Endothelial cell of umbilical vein (primary cell): ENCODE measurements around the gene ITPRIP. TPM values are rescaled to one million over a fixed set of nuclear protein-coding genes. Genes with fewer than 3 reads are reported as not detected.

Source experiments
- BruUV-seq: library from RNA; stranded (reverse); fragments of 400-500 nt; replicated peaks from 2 replicates; lab custom pipeline; 2021; lab: Mats Ljungman, UMichigan
- CTCF ChIA-PET: fragments of 300-600, 350-600 bp; sonication (Branson Sonifier 250); formaldehyde crosslinking; loops from one replicate; lab custom pipeline; 2021; ENCODE audit warnings: antibody characterized with exemption, inconsistent platforms; lab: Charles Lee
- POLR2A ChIA-PET: fragments of 300-600, 350-600 bp; sonication (Branson Sonifier 250); formaldehyde crosslinking; loops from one replicate; lab custom pipeline; 2021; ENCODE audit warnings: antibody characterized with exemption, inconsistent platforms; lab: Charles Lee
- DNase-seq: peaks from one replicate; pipeline ENCODE4 v3.0.0-alpha.2; 2011; ENCODE audit warnings: low read depth, low spot score
- FAIRE-seq: peaks from 2 replicates; lab custom pipeline; 2011; peaks lifted over from hg19 to GRCh38; lab: Jason Lieb, UNC
- H2AFZ ChIP-seq: 2 replicates; pipeline ENCODE4 v1.6.0; 2012; ENCODE audit warnings: low read depth, low read length, control low read depth, inconsistent platforms
- H3K27ac ChIP-seq: 2 replicates; pipeline ENCODE4 v1.5.1; 2011; ENCODE audit warnings: low read depth, mild to moderate bottlenecking, control low read depth, low read length, moderate library complexity; ENCODE audit not compliant: insufficient read depth
- H3K27me3 ChIP-seq, 2 experiments: 2 replicates each; pipeline versions ENCODE4 v1.6.0 to v1.6.1; 2011; ENCODE audit warnings: low read length in 2 of 2, mixed read lengths in 1 of 2; ENCODE audit not compliant: control insufficient read depth in 2 of 2, insufficient read depth in 2 of 2
- H3K36me3 ChIP-seq, 2 experiments: 2 replicates in 1 of 2; 3 replicates in 1 of 2; pipeline ENCODE4 v1.5.1; 2011; ENCODE audit warnings: low read length in 2 of 2, mild to moderate bottlenecking in 1 of 2, moderate library complexity in 1 of 2; ENCODE audit not compliant: control insufficient read depth in 2 of 2, insufficient read depth in 2 of 2; ENCODE audit errors: extremely low read depth in 1 of 2
- H3K4me1 ChIP-seq: 3 replicates; pipeline ENCODE4 v1.5.1; 2011; ENCODE audit warnings: mild to moderate bottlenecking, low read length; ENCODE audit not compliant: control insufficient read depth, insufficient read depth; ENCODE audit errors: extremely low read depth
- H3K4me2 ChIP-seq: 2 replicates; pipeline ENCODE4 v1.6.1; 2011; ENCODE audit warnings: low read length, control low read depth, mixed read lengths; ENCODE audit not compliant: insufficient read depth
- H3K4me3 ChIP-seq, 3 experiments: fragments of 200-600 bp in 1 of 3; sonication (generic), shearing (Covaris generic) in 1 of 3; replicated peaks in 1 of 3; 2 replicates each; pipeline ENCODE4 v1.5.1; 2011 to 2016; ENCODE audit warnings: control low read depth in 3 of 3, low read length in 3 of 3, mild to moderate bottlenecking in 2 of 3, inconsistent platforms in 1 of 3, low read depth in 1 of 3, moderate library complexity in 1 of 3; ENCODE audit not compliant: insufficient read depth in 1 of 3
- H3K79me2 ChIP-seq: 2 replicates; pipeline ENCODE4 v1.6.0; 2012; ENCODE audit warnings: low read length, inconsistent platforms; ENCODE audit not compliant: control insufficient read depth, insufficient read depth
- H3K9ac ChIP-seq: replicated peaks from 2 replicates; pipeline ENCODE3; 2011; ENCODE audit warnings: low read length, control low read depth; ENCODE audit not compliant: insufficient read depth; ENCODE audit errors: extremely low read depth
- H3K9me1 ChIP-seq: replicated peaks from 3 replicates; pipeline ENCODE4 v1.6.0; 2011; ENCODE audit warnings: mild to moderate bottlenecking, low read length; ENCODE audit not compliant: control insufficient read depth, insufficient read depth; ENCODE audit errors: extremely low read depth
- H3K9me3 ChIP-seq: replicated peaks from 2 replicates; pipeline ENCODE4 v1.5.1; 2012; ENCODE audit warnings: low read length, inconsistent platforms; ENCODE audit not compliant: control insufficient read depth, insufficient read depth
- H4K20me1 ChIP-seq: replicated peaks from 2 replicates; pipeline ENCODE3; 2011; ENCODE audit warnings: mild to moderate bottlenecking, low read length; ENCODE audit not compliant: control insufficient read depth, insufficient read depth; ENCODE audit errors: extremely low read depth
- CTCF ChIP-seq, 2 donors: IDR thresholded peaks; 1 replicate in 1 of 2; 2 replicates in 1 of 2; pipeline ENCODE4 v1.5.1; 2011; ENCODE audit warnings: low read length in 2 of 2, mild to moderate bottlenecking in 2 of 2, moderate library complexity in 2 of 2, control low read depth in 1 of 2, inconsistent platforms in 1 of 2, low read depth in 1 of 2; ENCODE audit not compliant: insufficient read depth in 1 of 2; ENCODE audit errors: extremely low read depth in 1 of 2
- FOS ChIP-seq: IDR thresholded peaks from 2 replicates; pipeline ENCODE4 v1.6.1; 2011; ENCODE audit warnings: mild to moderate bottlenecking, low read length, moderate library complexity, borderline replicate concordance; ENCODE audit not compliant: insufficient read depth
- GATA2 ChIP-seq: IDR thresholded peaks from 2 replicates; pipeline ENCODE4 v1.7.0; 2011; ENCODE audit warnings: low read depth, mild to moderate bottlenecking, moderate library complexity, mixed read lengths, low read length; ENCODE audit not compliant: insufficient read length, insufficient read depth
- JUN ChIP-seq: IDR thresholded peaks from 2 replicates; pipeline ENCODE4 v1.6.1; 2011; ENCODE audit warnings: borderline replicate concordance, low read depth; ENCODE audit not compliant: insufficient read length, insufficient read depth
- MAX ChIP-seq: IDR thresholded peaks from 2 replicates; pipeline ENCODE4 v1.6.1; 2011; ENCODE audit not compliant: insufficient read depth, insufficient read length
- MYC ChIP-seq: IDR thresholded peaks from one replicate; pipeline ENCODE4 v1.6.1; 2011; ENCODE audit warnings: mild to moderate bottlenecking, low read depth, low read length
- POLR2AphosphoS5 ChIP-seq: IDR thresholded peaks from 2 replicates; pipeline ENCODE4 v1.6.1; 2012; ENCODE audit warnings: low read depth, mild to moderate bottlenecking, control low read depth, low read length, moderate library complexity; ENCODE audit not compliant: insufficient read depth
- dilution Hi-C: fragments of 300-500 bp; cut with MboI; formaldehyde crosslinking; loops from one replicate; pipeline ENCODE4 v1.15.0; 2019; ENCODE audit warnings: low sequenced_read_pairs; ENCODE audit not compliant: extremely low pct_ligation_motif_present
- intact Hi-C: fragments of 100-400 bp; cut with micrococcal nuclease; formaldehyde crosslinking; loops from one replicate; pipeline ENCODE4 v1.10.0; 2022
- polyA plus RNA-seq, 4 experiments: library from polyadenylated mRNA; depleted of rRNA in 3 of 4; stranded (reverse) in 3 of 4; unstranded in 1 of 4; fragments of >200 nt; gene quantifications; 2 replicates each; pipeline versions ENCODE4 v1.2.1 to v1.2.3, GENCODE V29; 2011 to 2012; ENCODE audit warnings: missing spikeins in 1 of 4
- total RNA-seq: library from RNA; stranded (reverse); gene quantifications from 2 replicates; pipeline ENCODE4 v1.2.3, GENCODE V29; 2021

ITPRIP gene
- total and polyA plus RNA-seq, 2 donors (not counting 3 experiments of a cell fraction or from before 2014, with no cell fraction given), result 31.4 to 33.2 TPM

GRCh38 chr10:104296687-104297436 lies 41.4 kb downstream of the ITPRIP start:
- intact Hi-C loops, result no loop called here
- Histone ChIP-seq H3K4me2 (no peak overlapping the region), H2AFZ (no peak overlapping the region), H3K36me3 (no peaks in the 10 kb centered on the region), H3K4me1 (peaks cover 46% of the 10 kb centered on the region), H3K27me3 (no peaks in the 10 kb centered on the region), H3K79me2 (no peaks in the 10 kb centered on the region), H3K4me3 (no peak overlapping the region), H3K27ac (no peak overlapping the region), H4K20me1 (no peaks in the 10 kb centered on the region), H3K9ac (no peak overlapping the region), H3K9me1 (no peaks in the 10 kb centered on the region), H3K9me3 (no peaks in the 10 kb centered on the region)
- no TSS peak for BruUV-seq
- POLR2A ChIA-PET, result no interaction called here
- no peak for DNase-seq
- CTCF ChIA-PET, result interaction anchor here (0.9 to 8.8 kb wide), 5 partner anchors 9 to 55 kb away, joined by 3 to 136 read pairs (median 13); partner anchors contain the start of genes CFAP58 and ITPRIP
- TF ChIP-seq FOS (no peak), GATA2 (no peak), POLR2AphosphoS5 (no peak), MAX (no peak), JUN (no peak), MYC (no peak), CTCF (IDR thresholded peaks at IDR 0.05; ENCODE audit: extremely low read depth in 1 of 2, insufficient read depth in 1 of 2, low read depth in 1 of 2, low read length in 2 of 2) (no peak)
- FAIRE-seq, result no peak
- dilution Hi-C loops, result no loop called here
